K562 (cell line): ENCODE data around the gene HTRA3. TPM values are rescaled to one million over a fixed set of nuclear protein-coding genes. Genes with fewer than 3 reads are reported as not detected.

Experiments used
- ATAC-seq: fragments of 200-7000 bp; cut with Tn5 transposase; 3 replicates; pipeline ENCODE4 v1.9.1; 2020; ENCODE audit warnings: moderate library complexity
- BruUV-seq: library from RNA; stranded (reverse); fragments of 400-500 nt; replicated peaks from 2 replicates; lab custom pipeline; 2021; lab: Mats Ljungman, UMichigan
- CTCF ChIA-PET: fragments of 300-600 bp; formaldehyde crosslinking; extraction: SDS; loops from one replicate; lab custom pipeline; 2021; ENCODE audit warnings: low intra/inter-chr PET ratio; lab: Yijun Ruan, JAX
- POLR2A ChIA-PET: fragments of 300-600, 350-650 bp; sonication (Branson Sonifier 250); formaldehyde crosslinking; extraction: SDS; loops from one replicate; lab custom pipeline; 2021; ENCODE audit warnings: antibody characterized with exemption, inconsistent platforms; lab: Yijun Ruan, JAX
- DNase-seq, 4 experiments: peaks; one replicate each; pipeline versions ENCODE4 v3.0.0 to v3.0.0-alpha.2; 2011 to 2018; ENCODE audit warnings: low spot score in 3 of 4, mixed read lengths in 3 of 4; ENCODE audit errors: extremely low read depth in 1 of 4
- FAIRE-seq: peaks from 2 replicates; lab custom pipeline; 2011; peaks lifted over from hg19 to GRCh38; lab: Jason Lieb, UNC
- H2AFZ ChIP-seq: 2 replicates; pipeline ENCODE4 v1.6.0; 2011; ENCODE audit warnings: low read depth, low read length, control low read depth, inconsistent platforms
- H3K27ac ChIP-seq: fragments of 200-600 bp; 3 replicates; pipeline ENCODE4 v1.8.0; 2011; ENCODE audit warnings: low read depth, mild to moderate bottlenecking, control low read depth, inconsistent platforms, low read length, moderate library complexity, mixed read lengths; ENCODE audit errors: extremely low read depth
- H3K27me3 ChIP-seq, 2 experiments: fragments of 300-600 bp in 1 of 2; 2 replicates in 1 of 2; 3 replicates in 1 of 2; pipeline versions ENCODE4 v1.6.0 to v1.8.0; 2011; ENCODE audit warnings: inconsistent platforms in 2 of 2, low read length in 2 of 2, mild to moderate bottlenecking in 1 of 2, mixed read lengths in 1 of 2, moderate library complexity in 1 of 2; ENCODE audit not compliant: control insufficient read depth in 2 of 2, insufficient read depth in 2 of 2
- H3K36me3 ChIP-seq: fragments of 300-600 bp; 3 replicates; pipeline ENCODE4 v1.8.0; 2011; ENCODE audit warnings: mild to moderate bottlenecking, low read length, inconsistent platforms; ENCODE audit not compliant: control insufficient read depth, insufficient read depth
- H3K4me1 ChIP-seq, 2 experiments: fragments of 200-600 bp in 1 of 2; replicated peaks in 1 of 2; 2 replicates in 1 of 2; 3 replicates in 1 of 2; pipeline versions ENCODE4 v1.5.1 to v1.8.0; 2011; ENCODE audit warnings: inconsistent platforms in 2 of 2, low read length in 2 of 2, mild to moderate bottlenecking in 1 of 2, mixed read lengths in 1 of 2, moderate library complexity in 1 of 2; ENCODE audit not compliant: control insufficient read depth in 2 of 2, insufficient read depth in 2 of 2
- H3K4me2 ChIP-seq: 2 replicates; pipeline ENCODE4 v1.6.1; 2011; ENCODE audit warnings: low read length, control low read depth, inconsistent platforms, mixed read lengths; ENCODE audit not compliant: insufficient read depth
- H3K4me3 ChIP-seq: fragments of 200-600 bp; sonication (generic), shearing (Covaris generic); 2 replicates; pipeline ENCODE4 v1.5.1; 2016; ENCODE audit warnings: control low read depth, inconsistent platforms
- H3K79me2 ChIP-seq: fragments of 200-600 bp; 3 replicates; pipeline ENCODE4 v1.8.0; 2011; ENCODE audit warnings: low read length, inconsistent platforms; ENCODE audit not compliant: control insufficient read depth, insufficient read depth
- H3K9ac ChIP-seq, 2 experiments: 2 replicates each; pipeline versions ENCODE4 v1.6.0 to v1.6.1; 2011; ENCODE audit warnings: low read depth in 2 of 2, low read length in 2 of 2, control low read depth in 1 of 2, inconsistent platforms in 1 of 2, mild to moderate bottlenecking in 1 of 2, mixed read lengths in 1 of 2; ENCODE audit not compliant: insufficient read depth in 1 of 2
- H3K9me1 ChIP-seq: one replicate; pipeline ENCODE4 v1.6.0; 2011; ENCODE audit warnings: inconsistent platforms, mild to moderate bottlenecking, low read length, moderate library complexity; ENCODE audit not compliant: control insufficient read depth, insufficient read depth
- H3K9me3 ChIP-seq: replicated peaks from 2 replicates; pipeline ENCODE4 v1.5.1; 2011; ENCODE audit warnings: low read depth, low read length, inconsistent platforms; ENCODE audit not compliant: control insufficient read depth, insufficient read depth
- H4K20me1 ChIP-seq: replicated peaks from 2 replicates; pipeline ENCODE4 v1.6.1; 2011; ENCODE audit warnings: low read length, inconsistent platforms, mixed read lengths; ENCODE audit not compliant: control insufficient read depth, insufficient read depth
- ARHGAP35 ChIP-seq: fragments of 450-650 bp; IDR thresholded peaks from 2 replicates; pipeline ENCODE4 v1.6.1; 2018; ENCODE audit not compliant: partially characterized antibody
- MECOM ChIP-seq: fragments of 250-450 bp; sonication (Bioruptor Pico); IDR thresholded peaks from 2 replicates; pipeline ENCODE4 v1.8.0; 2022; ENCODE audit warnings: inconsistent platforms
- MED1 ChIP-seq: sonication (generic); formaldehyde crosslinking; IDR thresholded peaks from 2 replicates; pipeline ENCODE4 v1.8.1; 2023; ENCODE audit warnings: missing genetic modification reagents, borderline replicate concordance
- RBM25 ChIP-seq: fragments of 200-400 bp; formaldehyde crosslinking; IDR thresholded peaks from 2 replicates; pipeline ENCODE4 v1.6.1; 2018; ENCODE audit warnings: low read length, low read depth, moderate library complexity; ENCODE audit not compliant: severe bottlenecking
- RFX7 ChIP-seq: fragments of 250-450 bp; sonication (Bioruptor Pico); IDR thresholded peaks from 2 replicates; pipeline ENCODE4 v1.5.1; 2021; ENCODE audit warnings: mild to moderate bottlenecking
- SPI1 ChIP-seq: IDR thresholded peaks from 2 replicates; pipeline ENCODE4 v1.6.1; 2011; ENCODE audit warnings: low read depth, low read length, control low read depth, borderline replicate concordance
- ZFP36 ChIP-seq: fragments of 150-350 bp; IDR thresholded peaks from 2 replicates; pipeline ENCODE4 v1.6.1; 2018; ENCODE audit warnings: low read length, low read depth; ENCODE audit not compliant: partially characterized antibody
- ZNF124 ChIP-seq: sonication (generic); formaldehyde crosslinking; IDR thresholded peaks from 2 replicates; pipeline ENCODE4 v1.8.1; 2022; ENCODE audit warnings: missing genetic modification reagents
- ZNF41 ChIP-seq: fragments of 250-450 bp; sonication (Bioruptor Pico); conservative IDR thresholded peaks from 2 replicates; pipeline ENCODE4 v1.4.0; 2020; ENCODE audit warnings: mild to moderate bottlenecking
- ZNF696 ChIP-seq: fragments of 250-450 bp; sonication (Bioruptor Pico); conservative IDR thresholded peaks from 2 replicates; pipeline ENCODE4 v1.4.0; 2020; ENCODE audit warnings: mild to moderate bottlenecking, moderate library complexity
- WGBS: fragments of 100-300 bp; shearing (Covaris generic); methylation state at CpG from one replicate; pipeline ENCODE4 v1.1.6; 2016; ENCODE audit warnings: low coverage, mixed read lengths; ENCODE audit not compliant: insufficient coverage; ENCODE audit errors: missing lambda C conversion rate; 5-methylcytosine and 5-hydroxymethylcytosine counted together
- in situ Hi-C: fragments of 300-500 bp; cut with MboI; formaldehyde crosslinking; loops from 4 replicates; pipeline ENCODE4 v1.15.0; 2018; ENCODE audit warnings: inconsistent platforms, mixed read lengths
- intact Hi-C: fragments of 100-400 bp; cut with micrococcal nuclease; formaldehyde crosslinking; loops from 2 replicates; pipeline ENCODE4 v1.14.2; 2022
- polyA plus RNA-seq, 8 experiments: library from polyadenylated mRNA; depleted of rRNA in 4 of 8; stranded (reverse) in 5 of 8; unstranded in 3 of 8; fragments of >200 nt; fragmentation: Nextera tagmentation in 2 of 8; fragmentation: Illumina TruSeq in 1 of 8; extraction: Ambion mirVana in 2 of 8; extraction: Trizol in 1 of 8; gene quantifications; 2 replicates each; pipeline versions ENCODE4 v1.2.1 to v1.2.3, GENCODE V29; 2011 to 2014; ENCODE audit warnings: inconsistent platforms in 1 of 8, missing spikeins in 1 of 8
- total RNA-seq, 7 experiments: library from RNA; depleted of rRNA in 6 of 7; stranded (reverse); fragments of >200 nt in 6 of 7; fragmentation: Illumina TruSeq in 2 of 7; extraction: Trizol in 2 of 7; gene quantifications; 2 replicates each; pipeline versions ENCODE4 v1.2.1 to v1.2.3, GENCODE V29; 2011 to 2021; ENCODE audit warnings: low replicate concordance in 1 of 7
- TF ChIP-seq, protein P1 (sequence below), 2 experiments: fragments of 450-650 bp; IDR thresholded peaks; 2 replicates each; pipeline ENCODE4 v1.6.1; 2016
- TF ChIP-seq, protein P2 (sequence below): sonication (generic); formaldehyde crosslinking; IDR thresholded peaks from 2 replicates; pipeline ENCODE4 v1.8.0; 2022; ENCODE audit warnings: mild to moderate bottlenecking, missing genetic modification reagents
- TF ChIP-seq, protein P3 (sequence below): fragments of 450-650 bp; IDR thresholded peaks from 2 replicates; pipeline ENCODE4 v1.6.1; 2016; ENCODE audit warnings: missing biosample characterization, missing genetic modification characterization

The HTRA3 gene
- total and polyA plus RNA-seq, 9 of the 15 experiments (the other 6 are each of a cell fraction or from before 2014, with no cell fraction given), result 0.04 TPM; not detected in 8

DNA sequence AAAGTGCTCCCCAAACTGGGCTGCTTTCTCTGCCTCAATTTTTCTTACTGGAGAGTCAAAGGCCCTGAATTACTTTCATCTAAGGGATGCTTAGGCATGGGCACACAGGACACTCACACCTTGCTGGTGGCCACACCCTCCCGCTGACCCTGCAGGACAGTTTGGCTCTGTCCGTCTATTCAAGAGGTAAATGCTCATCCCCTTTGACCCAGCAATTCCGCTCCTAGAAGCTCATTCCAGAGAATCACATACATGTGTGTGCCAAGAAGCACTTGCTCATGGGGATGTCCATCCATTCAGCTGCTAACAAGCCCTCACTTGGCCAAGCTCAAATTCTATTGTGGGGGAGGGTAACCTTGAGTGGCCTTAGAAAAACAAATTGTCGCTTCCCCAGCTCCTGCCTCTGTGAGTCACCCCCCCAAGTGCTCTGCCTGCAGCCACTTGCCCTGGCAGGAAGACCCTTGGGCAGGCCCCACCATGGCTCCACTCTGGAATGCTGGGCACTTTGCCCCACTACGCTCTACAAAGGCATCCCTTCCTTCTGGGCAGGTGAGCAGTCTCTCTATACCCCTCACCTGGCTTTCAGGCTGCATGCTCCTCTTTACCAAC, 54.5 kb downstream of the HTRA3 start (continued):
- no peak for TF ChIP-seq ZNF124
- TF ChIP-seq, protein P1, sequence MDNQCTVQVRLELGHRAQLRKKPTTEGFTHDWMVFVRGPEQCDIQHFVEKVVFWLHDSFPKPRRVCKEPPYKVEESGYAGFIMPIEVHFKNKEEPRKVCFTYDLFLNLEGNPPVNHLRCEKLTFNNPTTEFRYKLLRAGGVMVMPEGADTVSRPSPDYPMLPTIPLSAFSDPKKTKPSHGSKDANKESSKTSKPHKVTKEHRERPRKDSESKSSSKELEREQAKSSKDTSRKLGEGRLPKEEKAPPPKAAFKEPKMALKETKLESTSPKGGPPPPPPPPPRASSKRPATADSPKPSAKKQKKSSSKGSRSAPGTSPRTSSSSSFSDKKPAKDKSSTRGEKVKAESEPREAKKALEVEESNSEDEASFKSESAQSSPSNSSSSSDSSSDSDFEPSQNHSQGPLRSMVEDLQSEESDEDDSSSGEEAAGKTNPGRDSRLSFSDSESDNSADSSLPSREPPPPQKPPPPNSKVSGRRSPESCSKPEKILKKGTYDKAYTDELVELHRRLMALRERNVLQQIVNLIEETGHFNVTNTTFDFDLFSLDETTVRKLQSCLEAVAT (IDR thresholded peaks at IDR 0.05), result no peak
- TF ChIP-seq ARHGAP35, result no peak

DNA sequence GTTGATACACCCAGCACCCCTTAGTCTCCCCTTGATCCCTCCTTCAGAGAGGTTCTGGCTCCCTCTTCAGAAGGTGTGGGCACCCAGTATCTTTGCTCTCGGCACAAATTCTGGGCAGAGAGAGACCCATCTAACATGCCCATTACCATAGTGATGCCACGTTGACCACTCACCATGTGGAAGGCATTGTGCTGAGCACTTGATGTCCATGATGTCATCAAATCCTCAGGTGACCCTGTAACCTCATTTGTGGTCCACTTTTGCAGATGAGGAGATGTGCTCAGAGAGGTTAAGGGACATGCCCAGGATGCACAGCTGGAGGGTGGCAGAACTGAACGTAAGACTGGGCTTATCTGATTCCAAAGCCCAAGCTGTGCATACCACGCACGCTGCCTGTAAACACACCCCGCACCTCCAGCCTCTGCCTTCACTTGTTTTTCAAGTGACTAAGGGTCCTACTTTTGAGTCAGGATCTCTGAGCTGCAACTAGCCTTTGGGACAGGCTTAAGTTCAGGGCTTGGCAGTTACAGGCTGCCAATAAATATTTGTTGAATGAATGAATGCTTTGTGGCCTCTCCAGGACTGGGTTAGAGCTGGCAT, 55.2 kb downstream of the HTRA3 start:
- in situ Hi-C loops (no loop called here), intact Hi-C loops (loop anchor here (5.0 kb wide), 1 partner anchor 78 kb away; no protein-coding TSS in a partner anchor)
- no peak for DNase-seq
- H3K27me3 ChIP-seq, result peaks cover 3 to 41% of the 10 kb centered on the region in 2 experiments; a peak in 3 of 5 replicates
- ATAC-seq, result no peak
- no peak overlapping the region for H3K9ac ChIP-seq
- no peak overlapping the region for H2AFZ ChIP-seq
- no peaks in the 10 kb centered on the region for H3K36me3 ChIP-seq
- H3K4me2 ChIP-seq, result no peak overlapping the region
- no peaks in the 10 kb centered on the region for H3K4me1 ChIP-seq
- ChIA-PET POLR2A (interaction anchor here (1.2 to 1.3 kb wide), 2 partner anchors 9 to 14 kb away, joined by 3 to 4 read pairs; no protein-coding TSS in a partner anchor), CTCF (no interaction called here)
- FAIRE-seq, result no peak
- no peak overlapping the region for H3K27ac ChIP-seq
- 0% methylated on average over 6 of the region's 6 CpGs for WGBS
- H4K20me1 ChIP-seq, result 0 out of 2 replicates have a peak, but pooled peaks cover 4% of the 10 kb centered on the region
- no peak overlapping the region for H3K4me3 ChIP-seq
- H3K9me1 ChIP-seq, result no peaks in the 10 kb centered on the region
- H3K9me3 ChIP-seq, result no peaks in the 10 kb centered on the region; the same call in 1 of the 2 replicates
- TF ChIP-seq, protein P2, sequence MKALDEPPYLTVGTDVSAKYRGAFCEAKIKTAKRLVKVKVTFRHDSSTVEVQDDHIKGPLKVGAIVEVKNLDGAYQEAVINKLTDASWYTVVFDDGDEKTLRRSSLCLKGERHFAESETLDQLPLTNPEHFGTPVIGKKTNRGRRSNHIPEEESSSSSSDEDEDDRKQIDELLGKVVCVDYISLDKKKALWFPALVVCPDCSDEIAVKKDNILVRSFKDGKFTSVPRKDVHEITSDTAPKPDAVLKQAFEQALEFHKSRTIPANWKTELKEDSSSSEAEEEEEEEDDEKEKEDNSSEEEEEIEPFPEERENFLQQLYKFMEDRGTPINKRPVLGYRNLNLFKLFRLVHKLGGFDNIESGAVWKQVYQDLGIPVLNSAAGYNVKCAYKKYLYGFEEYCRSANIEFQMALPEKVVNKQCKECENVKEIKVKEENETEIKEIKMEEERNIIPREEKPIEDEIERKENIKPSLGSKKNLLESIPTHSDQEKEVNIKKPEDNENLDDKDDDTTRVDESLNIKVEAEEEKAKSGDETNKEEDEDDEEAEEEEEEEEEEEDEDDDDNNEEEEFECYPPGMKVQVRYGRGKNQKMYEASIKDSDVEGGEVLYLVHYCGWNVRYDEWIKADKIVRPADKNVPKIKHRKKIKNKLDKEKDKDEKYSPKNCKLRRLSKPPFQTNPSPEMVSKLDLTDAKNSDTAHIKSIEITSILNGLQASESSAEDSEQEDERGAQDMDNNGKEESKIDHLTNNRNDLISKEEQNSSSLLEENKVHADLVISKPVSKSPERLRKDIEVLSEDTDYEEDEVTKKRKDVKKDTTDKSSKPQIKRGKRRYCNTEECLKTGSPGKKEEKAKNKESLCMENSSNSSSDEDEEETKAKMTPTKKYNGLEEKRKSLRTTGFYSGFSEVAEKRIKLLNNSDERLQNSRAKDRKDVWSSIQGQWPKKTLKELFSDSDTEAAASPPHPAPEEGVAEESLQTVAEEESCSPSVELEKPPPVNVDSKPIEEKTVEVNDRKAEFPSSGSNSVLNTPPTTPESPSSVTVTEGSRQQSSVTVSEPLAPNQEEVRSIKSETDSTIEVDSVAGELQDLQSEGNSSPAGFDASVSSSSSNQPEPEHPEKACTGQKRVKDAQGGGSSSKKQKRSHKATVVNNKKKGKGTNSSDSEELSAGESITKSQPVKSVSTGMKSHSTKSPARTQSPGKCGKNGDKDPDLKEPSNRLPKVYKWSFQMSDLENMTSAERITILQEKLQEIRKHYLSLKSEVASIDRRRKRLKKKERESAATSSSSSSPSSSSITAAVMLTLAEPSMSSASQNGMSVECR, result no peak
- peak; percentile 14 for TF ChIP-seq RBM25
- TF ChIP-seq SPI1, result no peak
- no peak for TF ChIP-seq ZNF41 (CRISPR knock-in tag)
- no peak for TF ChIP-seq RFX7 (CRISPR knock-in tag)
- no peak for TF ChIP-seq ZNF124
- TF ChIP-seq, protein P3, sequence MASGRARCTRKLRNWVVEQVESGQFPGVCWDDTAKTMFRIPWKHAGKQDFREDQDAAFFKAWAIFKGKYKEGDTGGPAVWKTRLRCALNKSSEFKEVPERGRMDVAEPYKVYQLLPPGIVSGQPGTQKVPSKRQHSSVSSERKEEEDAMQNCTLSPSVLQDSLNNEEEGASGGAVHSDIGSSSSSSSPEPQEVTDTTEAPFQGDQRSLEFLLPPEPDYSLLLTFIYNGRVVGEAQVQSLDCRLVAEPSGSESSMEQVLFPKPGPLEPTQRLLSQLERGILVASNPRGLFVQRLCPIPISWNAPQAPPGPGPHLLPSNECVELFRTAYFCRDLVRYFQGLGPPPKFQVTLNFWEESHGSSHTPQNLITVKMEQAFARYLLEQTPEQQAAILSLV (tag), result no peak
- TF ChIP-seq MED1 (CRISPR knock-in tag), result no peak
- peak; percentile 47 for TF ChIP-seq ZFP36
- TF ChIP-seq MECOM (CRISPR knock-in tag), result no peak
- TF ChIP-seq ZNF696 (CRISPR knock-in tag), result no peak
- BruUV-seq, result no TSS peak
- H3K79me2 ChIP-seq, result no peaks in the 10 kb centered on the region
